HEK293 (cell line): ENCODE measurements around the gene BCS1L.

Source experiments
- CTCF ChIA-PET: fragments of 350-600 bp; formaldehyde crosslinking; extraction: SDS; loops from one replicate; lab custom pipeline; 2021; ENCODE audit warnings: antibody characterized with exemption; lab: Yijun Ruan, JAX
- POLR2A ChIA-PET: fragments of 300-600 bp; formaldehyde crosslinking; extraction: SDS; loops from one replicate; lab custom pipeline; 2020; ENCODE audit warnings: antibody characterized with exemption, inconsistent platforms; lab: Yijun Ruan, JAX
- H3K27ac ChIP-seq: fragments of 200-500 bp; sonication (Bioruptor generic); 2 replicates; pipeline ENCODE4 v1.5.1; 2014; ENCODE audit warnings: low read depth, low read length, control low read depth, inconsistent platforms; ENCODE audit errors: extremely low read depth
- H3K36me3 ChIP-seq, 2 experiments: fragments of 200-500 bp in 1 of 2; sonication (Bioruptor generic) in 1 of 2; 1 replicate in 1 of 2; 2 replicates in 1 of 2; pipeline ENCODE4 v1.5.1; 2014 to 2017; ENCODE audit warnings: inconsistent platforms in 2 of 2, low read length in 2 of 2; ENCODE audit not compliant: control insufficient read depth in 2 of 2, insufficient read depth in 1 of 2
- H3K4me1 ChIP-seq: fragments of 200-500 bp; sonication (Bioruptor generic); 2 replicates; pipeline ENCODE4 v1.5.1; 2014; ENCODE audit warnings: mild to moderate bottlenecking, low read length, inconsistent platforms; ENCODE audit not compliant: control insufficient read depth, insufficient read depth
- H3K4me3 ChIP-seq: 2 replicates; pipeline ENCODE4 v1.5.1; 2011; ENCODE audit warnings: low read depth, mild to moderate bottlenecking, control low read depth, low read length, moderate library complexity
- H3K9me3 ChIP-seq: fragments of 200-500 bp; sonication (Bioruptor generic); 2 replicates; pipeline ENCODE4 v1.5.1; 2014; ENCODE audit warnings: low read depth, low read length, inconsistent platforms; ENCODE audit not compliant: control insufficient read depth, insufficient read depth
- ELK4 ChIP-seq: IDR thresholded peaks from 2 replicates; pipeline ENCODE4 v1.6.1; 2011; ENCODE audit warnings: mild to moderate bottlenecking, low read depth, low read length, borderline replicate concordance
- GLIS1 ChIP-seq: fragments of 450-650 bp; formaldehyde crosslinking; IDR thresholded peaks from 2 replicates; pipeline ENCODE4 v1.5.1; 2016; ENCODE audit warnings: missing biosample characterization, missing genetic modification characterization
- PRDM6 ChIP-seq: fragments of 450-650 bp; formaldehyde crosslinking; IDR thresholded peaks from 2 replicates; pipeline ENCODE4 v1.5.1; 2017; ENCODE audit warnings: missing biosample characterization, missing genetic modification characterization
- SP3 ChIP-seq: fragments of 450-650 bp; formaldehyde crosslinking; IDR thresholded peaks from 2 replicates; pipeline ENCODE4 v1.5.1; 2016; ENCODE audit warnings: missing biosample characterization, missing genetic modification characterization
- ZBTB21 ChIP-seq: fragments of 450-650 bp; formaldehyde crosslinking; IDR thresholded peaks from 2 replicates; pipeline ENCODE4 v1.5.1; 2017; ENCODE audit warnings: missing biosample characterization, missing genetic modification characterization
- ZBTB48 ChIP-seq: fragments of 450-650 bp; formaldehyde crosslinking; IDR thresholded peaks from 2 replicates; pipeline ENCODE4 v1.5.1; 2016; ENCODE audit warnings: missing biosample characterization, missing genetic modification characterization
- ZBTB8A ChIP-seq: fragments of 450-650 bp; formaldehyde crosslinking; IDR thresholded peaks from 2 replicates; pipeline ENCODE4 v1.5.1; 2016; ENCODE audit warnings: missing biosample characterization, missing genetic modification characterization
- ZNF112 ChIP-seq: fragments of 450-650 bp; formaldehyde crosslinking; IDR thresholded peaks from 2 replicates; pipeline ENCODE4 v1.5.0; 2017; ENCODE audit warnings: missing biosample characterization, missing genetic modification characterization
- ZNF175 ChIP-seq: fragments of 450-650 bp; formaldehyde crosslinking; IDR thresholded peaks from 2 replicates; pipeline ENCODE4 v1.5.1; 2016; ENCODE audit warnings: missing biosample characterization, missing genetic modification characterization
- ZNF221 ChIP-seq: fragments of 450-650 bp; formaldehyde crosslinking; IDR thresholded peaks from 2 replicates; pipeline ENCODE4 v1.5.1; 2017; ENCODE audit warnings: missing biosample characterization, missing genetic modification characterization, borderline replicate concordance
- ZNF350 ChIP-seq: fragments of 450-650 bp; formaldehyde crosslinking; IDR thresholded peaks from 2 replicates; pipeline ENCODE4 v1.5.0; 2017; ENCODE audit warnings: missing biosample characterization, mild to moderate bottlenecking, missing genetic modification characterization
- ZNF416 ChIP-seq: fragments of 450-650 bp; formaldehyde crosslinking; IDR thresholded peaks from 2 replicates; pipeline ENCODE4 v1.5.1; 2016; ENCODE audit warnings: missing biosample characterization, missing genetic modification characterization
- ZNF433 ChIP-seq: fragments of 450-650 bp; formaldehyde crosslinking; IDR thresholded peaks from 2 replicates; pipeline ENCODE4 v1.5.1; 2016; ENCODE audit warnings: missing biosample characterization, missing genetic modification characterization, low read depth
- ZNF518A ChIP-seq: fragments of 450-650 bp; formaldehyde crosslinking; conservative IDR thresholded peaks from 2 replicates; pipeline ENCODE4 v1.5.1; 2016; ENCODE audit warnings: low read depth, missing biosample characterization, missing genetic modification characterization
- ZNF585B ChIP-seq: fragments of 450-650 bp; formaldehyde crosslinking; IDR thresholded peaks from 2 replicates; pipeline ENCODE4 v1.5.1; 2016; ENCODE audit warnings: missing biosample characterization, missing genetic modification characterization
- ZNF621 ChIP-seq: fragments of 450-650 bp; formaldehyde crosslinking; IDR thresholded peaks from 2 replicates; pipeline ENCODE4 v1.5.1; 2017; ENCODE audit warnings: missing biosample characterization, missing genetic modification characterization
- ZNF701 ChIP-seq: fragments of 450-650 bp; formaldehyde crosslinking; IDR thresholded peaks from 2 replicates; pipeline ENCODE4 v1.5.1; 2016; ENCODE audit warnings: missing biosample characterization, missing genetic modification characterization
- ZNF707 ChIP-seq: fragments of 450-650 bp; formaldehyde crosslinking; IDR thresholded peaks from 2 replicates; pipeline ENCODE4 v1.5.1; 2016; ENCODE audit warnings: missing biosample characterization, missing genetic modification characterization
- ZSCAN18 ChIP-seq: fragments of 450-650 bp; formaldehyde crosslinking; IDR thresholded peaks from 2 replicates; pipeline ENCODE4 v1.5.1; 2016; ENCODE audit warnings: missing biosample characterization, missing genetic modification characterization
- ZSCAN30 ChIP-seq: fragments of 450-650 bp; IDR thresholded peaks from 2 replicates; pipeline ENCODE4 v1.5.1; 2018; ENCODE audit warnings: missing biosample characterization, mild to moderate bottlenecking, missing genetic modification characterization, moderate library complexity

Gene BCS1L

GRCh38 chr2:218710334-218710686 is 50.8 kb downstream of the BCS1L start:
- no peak overlapping the region for H3K27ac ChIP-seq
- no peak overlapping the region for H3K4me3 ChIP-seq
- no peaks in the 10 kb centered on the region for H3K9me3 ChIP-seq
- ChIA-PET POLR2A (interaction anchor here (0.5 to 1.8 kb wide), 6 partner anchors 13 to 440 kb away, joined by 3 to 12 read pairs (median 6); partner anchors contain the start of genes AAMP, BCS1L, PNKD and RNF25), CTCF (interaction anchor here (0.6 to 2.8 kb wide), 21 partner anchors 8 to 270 kb away, joined by 3 to 41 read pairs (median 4); partner anchors contain the start of gene CYP27A1)
- peaks cover 0 to 10% of the 10 kb centered on the region in 2 experiments; a peak in 2 of 3 replicates for H3K36me3 ChIP-seq
- TF ChIP-seq ELK4, result no peak
- TF ChIP-seq ZBTB48 (tag by site-specific recombination), result no peak
- TF ChIP-seq ZNF585B, result no peak
- TF ChIP-seq ZBTB21 (tag by site-specific recombination), result no peak
- no peak for TF ChIP-seq ZNF701
- TF ChIP-seq SP3 (tag by site-specific recombination), result no peak
- no peak for TF ChIP-seq ZNF350 (tag by site-specific recombination)
- TF ChIP-seq ZNF221 (tag by site-specific recombination), result no peak
- no peak for TF ChIP-seq ZNF112 (tag by site-specific recombination)
- no peak for TF ChIP-seq ZBTB8A (tag by site-specific recombination)
- TF ChIP-seq GLIS1 (tag by site-specific recombination), result no peak
- TF ChIP-seq ZNF518A (tag by site-specific recombination), result no peak
- no peak for TF ChIP-seq ZSCAN18
- TF ChIP-seq ZNF433 (tag by site-specific recombination), result no peak
- no peak for TF ChIP-seq ZNF175 (tag by site-specific recombination)
- no peak for TF ChIP-seq ZSCAN30 (tag by site-specific recombination)
- TF ChIP-seq ZNF621, result no peak
- no peak for TF ChIP-seq PRDM6 (tag by site-specific recombination)
- TF ChIP-seq ZNF416 (tag by site-specific recombination), result no peak
- TF ChIP-seq ZNF707 (tag by site-specific recombination), result no peak
- TF ChIP-seq, all 188 proteins: peak for 0
- H3K4me1 ChIP-seq, result peaks cover 3% of the 10 kb centered on the region
